SK-N-SH treated with all-trans-retinoic acid at 6 μM for 48 hours (cell line): Measurements from ENCODE around the gene SCYGR2.

Source experiments
- ATAC-seq: fragments of 200-7000 bp; cut with Tn5 transposase; 3 replicates; pipeline ENCODE4 v1.9.1; 2020; ENCODE audit warnings: mild to moderate bottlenecking, moderate library complexity
- ARNTL ChIP-seq: fragments of 450-650 bp; formaldehyde crosslinking; IDR thresholded peaks from 2 replicates; pipeline ENCODE4 v1.5.0; 2020; ENCODE audit warnings: low read depth, mild to moderate bottlenecking, moderate library complexity, borderline replicate concordance
- BACH2 ChIP-seq: fragments of 250-450 bp; sonication (Bioruptor Pico); IDR thresholded peaks from 2 replicates; pipeline ENCODE4 v1.9.0; 2021; ENCODE audit warnings: mild to moderate bottlenecking, borderline replicate concordance
- CSDC2 ChIP-seq: fragments of 250-450 bp; sonication (Bioruptor Pico); IDR thresholded peaks from 2 replicates; pipeline ENCODE4 v1.5.0; 2020; ENCODE audit warnings: mild to moderate bottlenecking, moderate library complexity
- ESRRG ChIP-seq: fragments of 250-450 bp; sonication (Bioruptor Pico); IDR thresholded peaks from 2 replicates; pipeline ENCODE4 v1.6.1; 2021; ENCODE audit warnings: mild to moderate bottlenecking
- GLIS3 ChIP-seq: fragments of 250-450 bp; sonication (Bioruptor Pico); IDR thresholded peaks from 2 replicates; pipeline ENCODE4 v1.5.0; 2020; ENCODE audit warnings: mild to moderate bottlenecking, moderate library complexity
- ISL1 ChIP-seq: fragments of 250-450 bp; sonication (Bioruptor Pico); IDR thresholded peaks from 2 replicates; pipeline ENCODE4 v2.1.2; 2022; ENCODE audit warnings: mild to moderate bottlenecking, moderate library complexity
- OSR1 ChIP-seq: fragments of 250-450 bp; sonication (Bioruptor Pico); IDR thresholded peaks from 2 replicates; pipeline ENCODE4 v1.8.0; 2022; ENCODE audit warnings: moderate library complexity, mild to moderate bottlenecking, inconsistent platforms
- PPARA ChIP-seq: fragments of 250-450 bp; sonication (Bioruptor Pico); IDR thresholded peaks from 2 replicates; pipeline ENCODE4 v1.5.0; 2020; ENCODE audit warnings: mild to moderate bottlenecking, borderline replicate concordance
- RARB ChIP-seq: fragments of 250-450 bp; sonication (Bioruptor Pico); IDR thresholded peaks from 2 replicates; pipeline ENCODE4 v1.8.0; 2021; ENCODE audit warnings: mild to moderate bottlenecking, moderate library complexity
- SNAI2 ChIP-seq: fragments of 250-450 bp; sonication (Bioruptor Pico); IDR thresholded peaks from 2 replicates; pipeline ENCODE4 v1.5.0; 2020; ENCODE audit warnings: mild to moderate bottlenecking, moderate library complexity
- TCF4 ChIP-seq: fragments of 250-450 bp; sonication (Bioruptor Pico); IDR thresholded peaks from 2 replicates; pipeline ENCODE4 v1.8.0; 2021; ENCODE audit warnings: mild to moderate bottlenecking, moderate library complexity, borderline replicate concordance
- TOX ChIP-seq: fragments of 250-450 bp; sonication (Bioruptor Pico); IDR thresholded peaks from 2 replicates; pipeline ENCODE4 v1.8.0; 2021; ENCODE audit warnings: mild to moderate bottlenecking, moderate library complexity, borderline replicate concordance
- ZFP3 ChIP-seq: fragments of 250-450 bp; sonication (Bioruptor Pico); IDR thresholded peaks from 2 replicates; pipeline ENCODE4 v1.5.0; 2020; ENCODE audit warnings: mild to moderate bottlenecking, moderate library complexity
- ZFP30 ChIP-seq: fragments of 450-650 bp; formaldehyde crosslinking; IDR thresholded peaks from 2 replicates; pipeline ENCODE4 v1.5.0; 2022; ENCODE audit warnings: mild to moderate bottlenecking, moderate library complexity
- ZNF565 ChIP-seq: fragments of 450-650 bp; formaldehyde crosslinking; conservative IDR thresholded peaks from 2 replicates; pipeline ENCODE4 v1.5.0; 2020; ENCODE audit warnings: low read depth, mild to moderate bottlenecking, moderate library complexity
- ZNF8 ChIP-seq: fragments of 450-650 bp; formaldehyde crosslinking; IDR thresholded peaks from 2 replicates; pipeline ENCODE4 v1.5.0; 2020; ENCODE audit warnings: mild to moderate bottlenecking, moderate library complexity
- TF ChIP-seq, protein P1 (sequence below): fragments of 250-450 bp; sonication (Bioruptor Pico); IDR thresholded peaks from 2 replicates; pipeline ENCODE4 v1.5.0; 2020; ENCODE audit warnings: mild to moderate bottlenecking, moderate library complexity
- TF ChIP-seq, protein P2 (sequence below): fragments of 250-450 bp; sonication (Bioruptor Pico); IDR thresholded peaks from 2 replicates; pipeline ENCODE4 v1.5.1; 2020; ENCODE audit warnings: low read depth, mild to moderate bottlenecking, moderate library complexity
- TF ChIP-seq, protein P3 (sequence below): fragments of 250-450 bp; sonication (Bioruptor Pico); IDR thresholded peaks from 2 replicates; pipeline ENCODE4 v1.8.0; 2020; ENCODE audit warnings: mild to moderate bottlenecking, moderate library complexity, borderline replicate concordance
- TF ChIP-seq, protein P4 (sequence below): fragments of 250-450 bp; sonication (Bioruptor Pico); IDR thresholded peaks from 2 replicates; pipeline ENCODE4 v1.5.1; 2021; ENCODE audit warnings: mild to moderate bottlenecking, moderate library complexity
- TF ChIP-seq, protein P5 (sequence below): fragments of 250-450 bp; sonication (Bioruptor Pico); IDR thresholded peaks from 2 replicates; pipeline ENCODE4 v1.8.0; 2021; ENCODE audit warnings: low read depth, mild to moderate bottlenecking, moderate library complexity, borderline replicate concordance

The SCYGR2 gene

DNA sequence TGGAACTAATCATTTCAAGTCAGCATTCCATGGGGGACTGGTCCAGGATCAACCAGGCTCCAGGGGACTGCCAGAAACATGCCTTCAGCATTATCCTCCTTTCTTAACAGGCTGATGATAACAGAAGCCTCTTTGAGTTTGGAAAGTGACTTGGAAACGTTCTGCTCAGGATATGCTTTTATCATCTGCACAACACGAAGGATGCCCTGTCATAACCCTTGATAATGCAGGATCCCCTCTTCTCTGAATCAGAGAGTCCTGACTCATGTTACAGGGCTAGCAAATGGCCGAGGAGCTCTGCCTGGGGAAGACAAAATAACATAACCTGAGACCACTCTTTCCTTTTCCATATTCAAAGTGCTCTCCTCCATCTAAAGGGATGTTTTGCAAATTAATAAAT, 9.2 kb downstream of the SCYGR2 start:
- TF ChIP-seq, protein P1, sequence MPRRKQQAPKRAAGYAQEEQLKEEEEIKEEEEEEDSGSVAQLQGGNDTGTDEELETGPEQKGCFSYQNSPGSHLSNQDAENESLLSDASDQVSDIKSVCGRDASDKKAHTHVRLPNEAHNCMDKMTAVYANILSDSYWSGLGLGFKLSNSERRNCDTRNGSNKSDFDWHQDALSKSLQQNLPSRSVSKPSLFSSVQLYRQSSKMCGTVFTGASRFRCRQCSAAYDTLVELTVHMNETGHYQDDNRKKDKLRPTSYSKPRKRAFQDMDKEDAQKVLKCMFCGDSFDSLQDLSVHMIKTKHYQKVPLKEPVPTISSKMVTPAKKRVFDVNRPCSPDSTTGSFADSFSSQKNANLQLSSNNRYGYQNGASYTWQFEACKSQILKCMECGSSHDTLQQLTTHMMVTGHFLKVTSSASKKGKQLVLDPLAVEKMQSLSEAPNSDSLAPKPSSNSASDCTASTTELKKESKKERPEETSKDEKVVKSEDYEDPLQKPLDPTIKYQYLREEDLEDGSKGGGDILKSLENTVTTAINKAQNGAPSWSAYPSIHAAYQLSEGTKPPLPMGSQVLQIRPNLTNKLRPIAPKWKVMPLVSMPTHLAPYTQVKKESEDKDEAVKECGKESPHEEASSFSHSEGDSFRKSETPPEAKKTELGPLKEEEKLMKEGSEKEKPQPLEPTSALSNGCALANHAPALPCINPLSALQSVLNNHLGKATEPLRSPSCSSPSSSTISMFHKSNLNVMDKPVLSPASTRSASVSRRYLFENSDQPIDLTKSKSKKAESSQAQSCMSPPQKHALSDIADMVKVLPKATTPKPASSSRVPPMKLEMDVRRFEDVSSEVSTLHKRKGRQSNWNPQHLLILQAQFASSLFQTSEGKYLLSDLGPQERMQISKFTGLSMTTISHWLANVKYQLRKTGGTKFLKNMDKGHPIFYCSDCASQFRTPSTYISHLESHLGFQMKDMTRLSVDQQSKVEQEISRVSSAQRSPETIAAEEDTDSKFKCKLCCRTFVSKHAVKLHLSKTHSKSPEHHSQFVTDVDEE = no peak
- TF ChIP-seq, protein P2, sequence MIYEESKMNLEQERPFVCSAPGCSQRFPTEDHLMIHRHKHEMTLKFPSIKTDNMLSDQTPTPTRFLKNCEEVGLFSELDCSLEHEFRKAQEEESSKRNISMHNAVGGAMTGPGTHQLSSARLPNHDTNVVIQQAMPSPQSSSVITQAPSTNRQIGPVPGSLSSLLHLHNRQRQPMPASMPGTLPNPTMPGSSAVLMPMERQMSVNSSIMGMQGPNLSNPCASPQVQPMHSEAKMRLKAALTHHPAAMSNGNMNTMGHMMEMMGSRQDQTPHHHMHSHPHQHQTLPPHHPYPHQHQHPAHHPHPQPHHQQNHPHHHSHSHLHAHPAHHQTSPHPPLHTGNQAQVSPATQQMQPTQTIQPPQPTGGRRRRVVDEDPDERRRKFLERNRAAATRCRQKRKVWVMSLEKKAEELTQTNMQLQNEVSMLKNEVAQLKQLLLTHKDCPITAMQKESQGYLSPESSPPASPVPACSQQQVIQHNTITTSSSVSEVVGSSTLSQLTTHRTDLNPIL (CRISPR knock-in tag) = no peak
- TF ChIP-seq ZNF8 (CRISPR knock-in tag) (no peak), CSDC2 (CRISPR knock-in tag) (no peak), RARB (no peak), ISL1 (CRISPR knock-in tag) (no peak), ZFP3 (CRISPR knock-in tag) (no peak), ZFP30 (CRISPR knock-in tag) (no peak)
- ATAC-seq = peak; percentile 53

DNA sequence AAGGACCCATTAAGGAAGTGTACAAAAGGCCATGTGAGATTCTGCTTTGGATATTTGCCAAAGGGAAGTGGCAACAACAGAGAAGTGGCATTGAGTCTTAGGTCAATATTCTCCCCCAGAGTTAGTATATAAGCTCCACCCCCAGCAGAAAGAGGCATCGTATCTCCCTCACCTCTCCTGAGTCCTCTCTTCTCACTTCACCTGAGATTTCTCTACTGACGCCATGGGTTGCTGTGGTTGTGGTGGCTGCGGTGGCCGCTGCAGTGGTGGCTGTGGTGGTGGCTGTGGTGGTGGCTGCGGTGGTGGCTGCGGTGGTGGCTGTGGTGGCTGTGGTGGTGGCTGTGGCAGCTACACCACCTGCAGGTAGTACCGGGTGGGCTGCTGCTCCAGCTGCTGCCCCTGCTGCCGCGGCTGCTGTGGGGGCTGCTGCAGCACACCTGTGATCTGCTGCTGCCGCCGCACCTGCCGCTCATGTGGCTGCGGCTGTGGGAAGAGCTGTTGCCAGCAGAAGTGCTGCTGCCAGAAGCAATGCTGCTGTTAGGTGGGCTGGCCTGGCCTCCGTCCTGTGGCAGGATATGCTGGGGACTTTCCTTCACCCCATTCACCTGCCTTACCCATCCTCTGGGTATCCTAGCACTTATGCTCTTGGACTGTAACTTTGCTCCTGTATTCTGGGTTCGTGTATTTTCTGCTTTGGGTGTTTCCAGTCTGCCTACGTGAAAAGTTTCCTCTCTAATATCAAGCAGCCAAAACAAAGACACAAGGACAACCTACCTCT, 10.1 kb downstream of the SCYGR2 start:
- TF ChIP-seq BACH2 = no peak
- no peak for TF ChIP-seq ZNF565 (CRISPR knock-in tag)
- no peak for TF ChIP-seq TCF4 (CRISPR knock-in tag)
- TF ChIP-seq, protein P3, sequence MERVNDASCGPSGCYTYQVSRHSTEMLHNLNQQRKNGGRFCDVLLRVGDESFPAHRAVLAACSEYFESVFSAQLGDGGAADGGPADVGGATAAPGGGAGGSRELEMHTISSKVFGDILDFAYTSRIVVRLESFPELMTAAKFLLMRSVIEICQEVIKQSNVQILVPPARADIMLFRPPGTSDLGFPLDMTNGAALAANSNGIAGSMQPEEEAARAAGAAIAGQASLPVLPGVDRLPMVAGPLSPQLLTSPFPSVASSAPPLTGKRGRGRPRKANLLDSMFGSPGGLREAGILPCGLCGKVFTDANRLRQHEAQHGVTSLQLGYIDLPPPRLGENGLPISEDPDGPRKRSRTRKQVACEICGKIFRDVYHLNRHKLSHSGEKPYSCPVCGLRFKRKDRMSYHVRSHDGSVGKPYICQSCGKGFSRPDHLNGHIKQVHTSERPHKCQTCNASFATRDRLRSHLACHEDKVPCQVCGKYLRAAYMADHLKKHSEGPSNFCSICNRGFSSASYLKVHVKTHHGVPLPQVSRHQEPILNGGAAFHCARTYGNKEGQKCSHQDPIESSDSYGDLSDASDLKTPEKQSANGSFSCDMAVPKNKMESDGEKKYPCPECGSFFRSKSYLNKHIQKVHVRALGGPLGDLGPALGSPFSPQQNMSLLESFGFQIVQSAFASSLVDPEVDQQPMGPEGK (CRISPR knock-in tag) = no peak
- no peak for TF ChIP-seq TOX (CRISPR knock-in tag)
- TF ChIP-seq, protein P2 (CRISPR knock-in tag) = no peak
- no peak for TF ChIP-seq CSDC2 (CRISPR knock-in tag)
- no peak for TF ChIP-seq ESRRG
- no peak for TF ChIP-seq GLIS3
- no peak for TF ChIP-seq ZFP3 (CRISPR knock-in tag)
- no peak for TF ChIP-seq ARNTL
- TF ChIP-seq PPARA (CRISPR knock-in tag) = no peak
- no peak for TF ChIP-seq RARB
- TF ChIP-seq, protein P4, sequence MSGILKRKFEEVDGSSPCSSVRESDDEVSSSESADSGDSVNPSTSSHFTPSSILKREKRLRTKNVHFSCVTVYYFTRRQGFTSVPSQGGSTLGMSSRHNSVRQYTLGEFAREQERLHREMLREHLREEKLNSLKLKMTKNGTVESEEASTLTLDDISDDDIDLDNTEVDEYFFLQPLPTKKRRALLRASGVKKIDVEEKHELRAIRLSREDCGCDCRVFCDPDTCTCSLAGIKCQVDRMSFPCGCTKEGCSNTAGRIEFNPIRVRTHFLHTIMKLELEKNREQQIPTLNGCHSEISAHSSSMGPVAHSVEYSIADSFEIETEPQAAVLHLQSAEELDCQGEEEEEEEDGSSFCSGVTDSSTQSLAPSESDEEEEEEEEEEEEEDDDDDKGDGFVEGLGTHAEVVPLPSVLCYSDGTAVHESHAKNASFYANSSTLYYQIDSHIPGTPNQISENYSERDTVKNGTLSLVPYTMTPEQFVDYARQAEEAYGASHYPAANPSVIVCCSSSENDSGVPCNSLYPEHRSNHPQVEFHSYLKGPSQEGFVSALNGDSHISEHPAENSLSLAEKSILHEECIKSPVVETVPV (CRISPR knock-in tag) = no peak
- TF ChIP-seq, protein P5, sequence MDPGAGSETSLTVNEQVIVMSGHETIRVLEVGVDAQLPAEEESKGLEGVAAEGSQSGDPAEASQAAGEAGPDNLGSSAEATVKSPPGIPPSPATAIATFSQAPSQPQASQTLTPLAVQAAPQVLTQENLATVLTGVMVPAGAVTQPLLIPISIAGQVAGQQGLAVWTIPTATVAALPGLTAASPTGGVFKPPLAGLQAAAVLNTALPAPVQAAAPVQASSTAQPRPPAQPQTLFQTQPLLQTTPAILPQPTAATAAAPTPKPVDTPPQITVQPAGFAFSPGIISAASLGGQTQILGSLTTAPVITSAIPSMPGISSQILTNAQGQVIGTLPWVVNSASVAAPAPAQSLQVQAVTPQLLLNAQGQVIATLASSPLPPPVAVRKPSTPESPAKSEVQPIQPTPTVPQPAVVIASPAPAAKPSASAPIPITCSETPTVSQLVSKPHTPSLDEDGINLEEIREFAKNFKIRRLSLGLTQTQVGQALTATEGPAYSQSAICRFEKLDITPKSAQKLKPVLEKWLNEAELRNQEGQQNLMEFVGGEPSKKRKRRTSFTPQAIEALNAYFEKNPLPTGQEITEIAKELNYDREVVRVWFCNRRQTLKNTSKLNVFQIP = no peak
- no peak for TF ChIP-seq OSR1
- TF ChIP-seq, protein P1 = no peak
- TF ChIP-seq SNAI2 (CRISPR knock-in tag) = no peak
- ATAC-seq = no peak
